Umbilical cord (tissue), 2 donors: ENCODE results near the gene SECISBP2L. TPM values are rescaled to one million over a fixed set of nuclear protein-coding genes. Genes with fewer than 3 reads are reported as not detected.
"Not testable (repeated sequence)": the region's sequence is repeated elsewhere in the genome, so short reads cannot be mapped to it uniquely, and the experiment has no call there.

Experiments
- DNase-seq: peaks from one replicate; pipeline ENCODE4 v3.0.0-alpha.2; 2015; ENCODE audit warnings: low spot score
- total RNA-seq: library from RNA; depleted of rRNA; stranded (reverse); fragments of >200 nt; gene quantifications from one replicate; pipeline ENCODE4 v1.2.3, GENCODE V29; 2014; ENCODE audit warnings: low replicate concordance; ENCODE audit not compliant: insufficient read depth

The SECISBP2L gene
- total RNA-seq, 1 donor from 2014 or later: 46.5 TPM

DNA sequence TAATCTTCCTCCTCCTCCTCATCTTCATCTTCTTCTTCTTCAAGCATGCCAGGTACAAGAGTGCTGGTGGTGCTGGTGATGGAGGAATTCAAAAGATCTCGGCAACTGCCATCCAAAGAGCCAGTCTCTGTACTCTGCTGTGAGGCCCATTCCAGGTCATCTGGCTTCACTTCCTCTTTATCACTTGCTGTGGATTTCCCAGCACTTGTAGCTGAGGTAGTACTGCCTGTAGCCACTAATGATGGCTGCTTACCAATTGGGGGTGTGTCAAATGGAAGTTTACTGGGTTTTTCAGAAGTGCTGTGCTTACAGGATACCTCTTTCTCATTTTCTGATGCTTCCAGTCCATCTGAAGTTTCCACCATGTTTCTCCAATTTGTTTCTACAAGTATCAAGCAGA lies 53.7 kb downstream of the SECISBP2L start:
- no peak for DNase-seq

DNA sequence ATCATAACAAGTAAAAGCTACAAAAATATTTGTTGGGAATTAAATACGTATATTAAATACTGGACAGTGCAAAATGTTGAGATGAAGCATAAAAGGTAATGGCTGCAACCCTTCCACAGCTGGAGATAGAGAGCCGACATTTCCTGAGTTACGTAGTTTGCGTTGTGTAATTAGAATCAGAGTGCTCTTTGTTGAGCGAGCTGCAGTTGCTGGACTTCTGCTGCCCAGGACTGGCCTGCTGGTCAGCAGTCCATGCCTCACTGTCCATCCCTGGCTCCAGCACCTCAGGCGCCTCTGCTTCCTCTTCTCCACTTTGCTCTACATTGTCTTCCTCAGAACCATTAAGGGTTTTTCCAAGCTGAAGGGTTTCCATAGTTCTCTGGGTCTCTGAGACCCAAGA lies 54.1 kb downstream of the SECISBP2L start:
- no peak for DNase-seq

DNA sequence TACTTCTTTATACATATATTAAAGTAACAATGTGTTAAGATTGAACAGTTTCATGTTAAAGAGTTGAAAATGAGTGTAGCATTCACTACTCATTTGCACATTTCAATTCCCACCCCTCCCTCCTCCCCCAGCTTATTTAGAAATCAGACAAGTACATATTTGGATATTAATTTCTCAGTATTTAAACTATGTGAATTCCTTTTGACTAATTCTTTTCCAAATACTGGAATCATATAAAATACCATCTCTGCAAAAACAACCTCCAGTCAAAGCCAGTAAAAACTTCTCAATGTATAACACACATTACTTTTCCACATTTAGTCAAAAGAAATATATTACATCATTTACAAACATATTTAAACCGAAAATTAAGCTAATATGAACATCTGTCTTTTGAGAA lies 57.1 kb downstream of the SECISBP2L start:
- no peak for DNase-seq

GRCh38 chr15:48987142-48987541 lies 59.1 kb downstream of the SECISBP2L start:
- DNase-seq: no peak

GRCh38 chr15:48986240-48986639 lies 60.0 kb downstream of the SECISBP2L start:
- no peak for DNase-seq

DNA sequence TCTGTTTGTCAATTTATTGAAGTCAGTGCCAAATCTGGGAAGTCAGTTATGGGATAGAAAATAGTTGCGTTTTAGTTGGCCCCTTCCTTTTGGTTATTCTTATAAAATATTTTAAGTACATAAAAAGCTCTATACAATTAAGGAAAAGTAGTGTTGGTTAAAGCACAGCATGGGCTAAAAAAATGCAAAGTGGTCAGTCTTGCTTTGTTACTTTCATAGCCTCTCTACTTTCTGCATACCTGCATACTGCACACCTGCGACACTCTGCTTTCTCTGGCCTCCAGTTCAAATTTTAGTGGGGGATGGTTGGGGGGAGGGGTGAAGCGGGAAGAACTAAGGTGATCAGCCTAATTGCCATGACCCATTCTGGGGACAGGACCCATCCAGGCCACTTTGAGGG lies 60.7 kb downstream of the SECISBP2L start:
- no peak for DNase-seq

GRCh38 chr15:48984811-48985352 lies 61.4 kb downstream of the SECISBP2L start:
- DNase-seq: no peak

DNA sequence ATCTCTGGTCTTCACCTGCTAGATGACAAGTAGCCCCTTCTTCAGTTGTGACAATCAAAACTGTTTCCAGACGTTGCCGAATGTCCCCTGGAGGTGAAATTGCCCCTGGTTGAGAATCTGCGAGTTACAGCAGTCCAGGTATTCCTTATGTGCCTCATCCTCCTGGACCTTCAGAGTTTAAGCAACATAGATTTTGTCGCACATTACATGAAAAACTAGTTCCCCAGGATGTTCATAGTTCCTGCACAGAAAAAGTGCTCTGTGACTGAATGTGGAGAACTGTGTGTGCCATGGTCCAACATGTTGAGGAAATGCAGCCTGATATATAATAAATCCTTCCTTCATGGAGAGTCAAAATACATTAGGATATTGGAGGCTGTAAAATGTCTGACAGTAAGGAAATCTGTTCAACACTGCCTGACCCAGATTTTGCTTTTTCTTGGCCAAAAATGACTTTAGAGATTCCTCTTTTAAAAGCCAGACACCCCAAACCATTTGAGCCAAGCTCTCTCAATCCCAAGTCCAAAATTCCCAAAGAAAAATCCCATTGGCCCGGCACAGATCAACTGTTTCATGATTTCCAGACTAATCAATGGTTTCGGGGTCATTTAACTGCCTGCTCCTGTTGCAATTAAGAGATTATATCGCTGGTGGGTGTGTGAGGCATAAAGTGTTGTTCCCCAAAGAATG lies 62.1 kb downstream of the SECISBP2L start:
- DNase-seq: peak; percentile 40

DNA sequence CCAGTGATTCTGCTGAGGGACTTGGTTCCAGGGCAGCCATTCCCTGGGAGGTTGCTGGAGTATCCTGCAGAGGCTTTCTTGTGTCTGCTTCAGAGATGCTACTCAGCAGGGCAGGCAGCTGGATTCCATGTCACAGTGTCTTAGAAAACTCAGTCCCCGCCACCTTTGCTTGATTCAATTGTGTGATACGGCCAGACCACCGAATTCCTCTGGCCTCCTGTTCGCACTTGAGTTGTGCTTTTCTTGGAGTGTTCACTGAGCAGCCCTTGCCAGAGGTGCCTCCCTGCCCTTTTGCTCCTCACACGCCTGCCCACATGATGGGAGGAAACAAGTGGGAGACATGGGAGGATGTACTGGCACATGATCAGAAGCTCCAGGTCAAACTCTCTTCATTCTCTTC lies 62.9 kb downstream of the SECISBP2L start:
- no peak for DNase-seq

DNA sequence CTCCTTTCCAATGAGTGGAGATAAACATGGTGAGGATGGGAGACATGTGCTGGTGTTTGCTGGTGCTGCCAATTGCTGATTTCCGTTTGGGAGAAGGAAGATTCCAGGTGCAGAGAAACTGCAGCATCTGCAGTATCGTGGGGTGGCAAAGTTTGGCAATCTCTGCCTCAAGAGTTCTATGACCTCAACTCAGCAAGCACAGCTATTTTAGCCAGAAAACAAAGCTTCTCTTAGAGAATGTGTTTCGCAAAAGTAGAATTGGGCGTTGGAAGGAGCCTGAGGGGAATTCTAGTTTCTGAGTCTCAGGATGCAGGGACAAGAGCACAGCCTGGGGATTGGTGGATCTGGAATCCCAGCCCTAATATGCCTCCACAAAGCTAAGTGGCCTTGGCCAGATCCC lies 64.3 kb downstream of the SECISBP2L start:
- DNase-seq: no peak

GRCh38 chr15:48978638-48979037 lies 67.6 kb downstream of the SECISBP2L start:
- DNase-seq: no peak

DNA sequence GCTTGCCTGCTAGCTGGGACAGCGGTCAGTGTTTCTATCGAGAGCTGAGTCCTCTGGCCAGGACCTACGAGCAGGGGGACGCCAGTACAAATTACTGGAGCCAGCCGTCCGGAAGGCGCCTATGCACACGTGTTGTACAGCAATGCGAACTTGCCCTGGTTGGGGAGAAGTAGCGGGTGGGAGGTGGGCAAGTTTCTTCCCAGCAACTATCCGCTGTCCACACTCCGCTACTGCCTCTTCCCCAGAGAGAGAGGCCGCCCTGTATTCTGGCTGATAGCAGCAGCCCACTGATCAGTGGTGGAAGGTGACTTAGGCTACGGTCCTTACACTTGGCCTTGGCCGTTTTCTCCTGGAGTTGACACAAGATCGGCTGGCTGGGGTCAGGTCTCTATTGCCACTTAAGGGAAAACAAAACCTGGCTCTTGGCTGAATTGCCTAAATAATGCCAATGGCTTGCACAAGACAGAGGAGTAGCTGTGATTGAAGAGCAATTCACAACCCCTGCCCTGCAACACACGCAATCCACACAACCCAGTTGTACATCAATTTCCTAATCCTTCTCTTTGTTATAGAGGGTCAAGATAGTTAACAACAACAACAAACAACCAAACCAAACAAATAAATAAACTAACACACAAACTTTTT lies 69.7 kb downstream of the SECISBP2L start:
- no peak for DNase-seq

DNA sequence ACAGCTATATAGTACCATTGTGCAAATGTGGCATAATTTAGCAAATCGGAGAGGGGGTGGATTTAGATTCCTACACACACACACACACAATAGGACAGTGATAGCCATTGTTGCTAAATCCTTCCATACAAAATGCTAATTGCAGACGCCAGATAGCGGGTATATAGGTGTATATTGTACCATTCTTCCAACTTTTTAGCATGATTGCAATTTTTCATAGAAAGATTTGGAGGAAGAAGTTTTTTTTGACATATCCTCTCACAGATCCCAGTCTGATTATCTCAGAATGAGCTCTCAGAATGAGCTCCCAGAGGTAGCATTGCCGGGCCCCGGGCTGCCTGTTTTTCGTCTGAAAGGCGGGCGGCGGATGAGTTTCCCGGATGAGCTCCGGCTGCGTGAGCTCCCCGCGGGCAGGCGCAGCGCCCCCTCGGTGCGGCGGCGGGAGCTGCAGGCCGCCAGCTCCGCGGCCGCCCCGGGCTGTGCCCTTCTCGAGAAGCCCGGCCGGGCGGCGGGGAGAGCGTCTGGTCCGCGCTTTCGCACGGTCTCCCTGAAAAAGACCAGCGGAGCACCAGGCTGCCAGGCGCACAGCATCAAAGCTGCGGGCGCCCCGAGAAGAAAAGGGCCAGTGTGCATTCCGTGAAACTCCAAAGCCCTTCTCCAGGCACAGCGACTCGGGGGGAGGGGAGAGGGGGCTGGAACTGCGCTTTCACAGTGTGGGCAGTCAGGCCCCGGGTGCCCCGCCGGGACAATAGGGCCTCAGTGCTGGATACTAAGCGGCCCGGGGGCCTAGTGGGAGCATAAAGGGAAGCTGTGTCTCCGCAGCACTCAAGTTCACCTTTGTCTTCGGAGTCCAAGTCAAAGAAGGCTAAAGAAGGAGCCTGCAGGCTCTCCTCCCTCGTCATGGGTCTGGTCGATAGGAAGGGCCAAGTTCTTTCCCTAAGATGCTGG lies 70.5 kb downstream of the SECISBP2L start:
- peak; percentile 88 for DNase-seq

- DNase-seq: peak; percentile 22
Measured at GRCh38 chr15:48974882-48975281, 71.4 kb downstream of the SECISBP2L start.

DNA sequence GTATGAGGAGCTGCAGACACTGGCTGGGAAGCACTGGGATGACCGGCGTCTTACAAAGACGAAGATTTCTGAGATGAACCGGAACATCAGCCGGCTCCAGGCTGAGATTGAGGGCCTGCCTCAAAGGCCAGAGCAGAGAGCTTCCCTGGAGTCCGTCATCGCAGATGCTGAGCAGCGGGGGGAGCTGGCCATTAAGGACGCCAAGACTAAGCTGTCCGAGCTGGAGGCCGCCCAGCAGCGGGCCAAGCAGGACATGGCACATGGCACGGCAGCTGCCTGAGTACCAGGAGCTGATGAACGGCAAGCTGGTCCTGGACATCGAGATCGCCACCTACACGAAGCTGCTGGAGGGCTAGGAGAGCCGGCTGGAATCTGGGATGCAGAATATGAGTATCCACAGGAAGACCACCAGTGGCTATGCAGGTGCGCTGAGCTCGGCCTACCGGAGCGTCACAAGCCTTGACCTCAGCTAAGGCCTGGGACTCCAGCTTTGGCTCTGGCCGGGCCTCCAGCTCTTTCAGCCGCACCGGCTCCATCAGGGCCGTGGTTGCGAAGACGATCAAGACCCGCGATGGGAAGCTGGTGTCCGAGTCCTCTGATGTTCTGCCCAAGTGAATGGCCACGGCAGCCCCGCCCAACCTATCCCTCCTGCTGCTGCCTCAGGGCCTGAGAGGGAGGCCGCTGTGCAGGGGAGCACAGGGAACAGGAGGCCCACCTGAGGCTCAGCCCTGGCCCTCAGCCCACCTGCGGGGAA lies 73.3 kb downstream of the SECISBP2L start:
- DNase-seq: no peak

GRCh38 chr15:48970926-48971325 lies 75.3 kb downstream of the SECISBP2L start:
- DNase-seq: not testable (repeated sequence)

DNA sequence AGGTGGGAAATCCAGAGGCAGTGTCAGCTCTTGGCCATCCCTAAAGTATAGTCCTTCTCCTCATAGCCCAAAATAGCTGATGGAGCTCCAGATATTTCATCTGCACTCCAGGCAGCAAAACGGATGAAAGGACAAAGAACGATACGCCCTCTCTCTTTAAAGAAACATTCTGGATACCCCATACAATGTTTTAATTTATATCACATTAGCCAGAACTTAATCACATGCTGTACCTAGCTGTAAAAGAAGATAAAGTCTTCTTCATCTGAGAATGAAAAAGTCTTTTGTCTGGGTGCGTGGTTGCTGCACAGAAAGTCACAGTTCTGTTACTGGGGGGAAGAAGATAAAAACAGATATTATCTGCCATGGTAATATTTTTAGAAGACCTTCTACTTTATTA lies 78.2 kb downstream of the SECISBP2L start:
- no peak for DNase-seq

GRCh38 chr15:48967336-48967735 lies 78.9 kb downstream of the SECISBP2L start:
- no peak for DNase-seq

- DNase-seq: no peak
Measured at GRCh38 chr15:48966595-48967301, 79.5 kb downstream of the SECISBP2L start.

DNA sequence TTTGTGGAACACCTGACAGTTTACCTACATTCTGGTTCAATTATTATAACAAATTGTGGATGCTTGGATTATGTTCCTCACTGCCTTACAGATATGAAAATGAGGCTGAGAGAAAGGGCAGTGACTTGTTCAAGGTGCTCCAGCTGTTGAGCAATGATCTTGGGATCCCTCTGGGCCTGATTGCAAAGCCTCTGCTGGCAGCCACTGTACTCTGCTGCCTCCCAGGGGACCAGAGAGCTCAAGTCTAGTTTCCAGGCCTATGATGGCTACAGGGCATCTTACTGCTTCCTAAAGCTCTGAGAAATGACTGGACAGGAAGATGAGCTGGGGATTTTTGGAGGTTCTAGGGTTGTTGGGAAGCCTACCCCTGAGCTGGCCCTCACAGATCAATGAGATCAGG lies 80.3 kb downstream of the SECISBP2L start:
- no peak for DNase-seq

GRCh38 chr15:48964898-48965297 lies 81.3 kb downstream of the SECISBP2L start:
- no peak for DNase-seq
